Osteocyte (in vitro differentiated cells): Measurements from ENCODE around the gene ZBTB14. TPM values are rescaled to one million over a fixed set of nuclear protein-coding genes. Genes with fewer than 3 reads are reported as not detected.

Source experiments
- DNase-seq: peaks from one replicate; pipeline ENCODE4 v3.0.0; 2021; ENCODE audit warnings: mixed read lengths; ENCODE audit not compliant: unreplicated experiment; ENCODE audit errors: extremely low spot score
- H3K27ac Mint-ChIP-seq: one replicate; pipeline ENCODE4 v1.8.0; 2021; ENCODE audit warnings: mild to moderate bottlenecking, mixed read lengths; ENCODE audit not compliant: unreplicated experiment
- H3K27me3 Mint-ChIP-seq: one replicate; pipeline ENCODE4 v1.8.0; 2021; ENCODE audit warnings: mixed read lengths; ENCODE audit not compliant: unreplicated experiment
- H3K36me3 Mint-ChIP-seq: one replicate; pipeline ENCODE4 v1.8.0; 2021; ENCODE audit warnings: mixed read lengths; ENCODE audit not compliant: unreplicated experiment
- H3K4me1 Mint-ChIP-seq: one replicate; pipeline ENCODE4 v1.8.0; 2021; ENCODE audit warnings: mixed read lengths; ENCODE audit not compliant: unreplicated experiment
- H3K4me3 Mint-ChIP-seq: one replicate; pipeline ENCODE4 v1.8.0; 2021; ENCODE audit warnings: mild to moderate bottlenecking, moderate library complexity, mixed read lengths; ENCODE audit not compliant: unreplicated experiment
- H3K9me3 Mint-ChIP-seq: one replicate; pipeline ENCODE4 v1.8.0; 2021; ENCODE audit warnings: mixed read lengths; ENCODE audit not compliant: unreplicated experiment
- total RNA-seq: library from RNA; stranded (reverse); gene quantifications from 2 replicates; pipeline ENCODE4 v1.2.1, GENCODE V29; 2021
- TF ChIP-seq, protein P1 (sequence below): fragments of 200-600 bp; sonication (generic); IDR thresholded peaks from 2 replicates; pipeline ENCODE4 v1.5.0; 2021; ENCODE audit warnings: antibody characterized with exemption, mild to moderate bottlenecking, moderate library complexity

ZBTB14 gene
- total RNA-seq, 1 donor from 2014 or later, result 14.4 TPM

DNA sequence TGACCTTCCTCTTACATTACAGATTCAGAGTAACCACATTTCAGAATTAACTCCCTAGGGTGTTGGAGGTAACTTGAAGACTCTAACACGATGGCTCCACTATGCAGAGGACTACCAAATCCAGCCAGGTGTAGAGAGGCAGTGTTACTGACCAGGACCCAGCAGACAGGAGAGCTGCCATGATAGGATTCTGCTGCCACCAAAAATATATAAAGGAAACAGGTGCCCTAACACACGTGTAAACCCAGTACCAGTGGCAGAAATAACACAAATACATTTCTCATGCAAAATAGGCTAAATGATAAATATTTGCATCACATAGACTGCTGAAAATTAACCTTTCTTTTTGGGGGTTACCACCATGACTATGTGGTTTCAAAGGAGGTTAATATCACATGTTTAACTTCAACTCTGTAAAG is 7.0 kb downstream of the ZBTB14 start:
- Mint-ChIP-seq H3K27me3 (no peaks in the 10 kb centered on the region), H3K27ac (no peak overlapping the region), H3K36me3 (peaks cover 25% of the 10 kb centered on the region), H3K9me3 (no peaks in the 10 kb centered on the region), H3K4me1 (no peaks in the 10 kb centered on the region), H3K4me3 (no peak overlapping the region)
- TF ChIP-seq, protein P1, sequence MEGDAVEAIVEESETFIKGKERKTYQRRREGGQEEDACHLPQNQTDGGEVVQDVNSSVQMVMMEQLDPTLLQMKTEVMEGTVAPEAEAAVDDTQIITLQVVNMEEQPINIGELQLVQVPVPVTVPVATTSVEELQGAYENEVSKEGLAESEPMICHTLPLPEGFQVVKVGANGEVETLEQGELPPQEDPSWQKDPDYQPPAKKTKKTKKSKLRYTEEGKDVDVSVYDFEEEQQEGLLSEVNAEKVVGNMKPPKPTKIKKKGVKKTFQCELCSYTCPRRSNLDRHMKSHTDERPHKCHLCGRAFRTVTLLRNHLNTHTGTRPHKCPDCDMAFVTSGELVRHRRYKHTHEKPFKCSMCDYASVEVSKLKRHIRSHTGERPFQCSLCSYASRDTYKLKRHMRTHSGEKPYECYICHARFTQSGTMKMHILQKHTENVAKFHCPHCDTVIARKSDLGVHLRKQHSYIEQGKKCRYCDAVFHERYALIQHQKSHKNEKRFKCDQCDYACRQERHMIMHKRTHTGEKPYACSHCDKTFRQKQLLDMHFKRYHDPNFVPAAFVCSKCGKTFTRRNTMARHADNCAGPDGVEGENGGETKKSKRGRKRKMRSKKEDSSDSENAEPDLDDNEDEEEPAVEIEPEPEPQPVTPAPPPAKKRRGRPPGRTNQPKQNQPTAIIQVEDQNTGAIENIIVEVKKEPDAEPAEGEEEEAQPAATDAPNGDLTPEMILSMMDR, result no peak
- no peak for DNase-seq

DNA sequence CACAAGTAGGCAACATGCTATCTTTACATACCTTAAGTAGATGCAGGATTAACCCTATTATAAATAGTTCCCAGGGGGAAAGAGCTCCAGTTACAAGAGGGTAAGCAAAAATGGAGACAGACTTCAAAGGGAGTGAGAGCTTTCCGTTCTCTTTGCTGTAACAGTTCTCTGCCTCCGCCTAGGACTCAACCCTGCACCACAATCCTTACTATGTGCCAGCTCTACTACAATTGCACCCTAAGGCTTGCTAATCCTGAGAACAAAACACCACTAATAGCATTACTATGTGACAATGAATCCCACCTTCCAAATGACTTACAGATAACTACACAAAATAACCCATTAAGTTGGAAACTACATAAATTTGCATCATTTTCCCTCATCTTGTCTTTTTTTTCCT is 7.7 kb downstream of the ZBTB14 start:
- DNase-seq, result no peak
- H3K9me3 Mint-ChIP-seq, result no peaks in the 10 kb centered on the region
- no peak overlapping the region for H3K27ac Mint-ChIP-seq
- H3K4me3 Mint-ChIP-seq, result no peak overlapping the region
- peaks cover 25% of the 10 kb centered on the region for H3K36me3 Mint-ChIP-seq
- TF ChIP-seq, protein P1, result no peak
- no peaks in the 10 kb centered on the region for H3K27me3 Mint-ChIP-seq
- H3K4me1 Mint-ChIP-seq, result no peaks in the 10 kb centered on the region

GRCh38 chr18:5286525-5286924 is 9.0 kb downstream of the ZBTB14 start:
- no peaks in the 10 kb centered on the region for H3K27me3 Mint-ChIP-seq
- TF ChIP-seq, protein P1, result no peak
- DNase-seq, result no peak
- H3K4me1 Mint-ChIP-seq, result no peaks in the 10 kb centered on the region
- H3K9me3 Mint-ChIP-seq, result no peaks in the 10 kb centered on the region
- no peak overlapping the region for H3K27ac Mint-ChIP-seq
- H3K4me3 Mint-ChIP-seq, result no peak overlapping the region
- H3K36me3 Mint-ChIP-seq, result peaks cover 17% of the 10 kb centered on the region

DNA sequence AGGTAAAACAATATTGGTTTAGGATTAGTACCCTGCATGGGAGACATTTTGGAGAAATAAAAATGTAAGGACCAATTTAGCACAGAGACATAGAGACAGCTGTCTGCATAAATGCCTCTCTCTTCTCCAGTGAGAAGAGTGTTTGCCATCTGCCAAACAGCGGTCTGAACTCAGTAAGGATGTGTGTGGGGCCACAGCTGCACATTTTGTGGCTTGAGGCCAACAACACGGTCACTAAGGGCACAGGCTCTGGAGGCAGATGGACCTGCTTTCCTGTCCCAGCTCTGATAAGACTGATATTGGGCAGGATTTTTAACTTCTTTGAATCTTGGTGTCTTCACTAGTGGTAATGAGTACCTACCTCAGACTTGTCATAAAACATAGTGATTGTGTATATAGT is 10.2 kb downstream of the ZBTB14 start:
- Mint-ChIP-seq H3K36me3 (peaks cover 6% of the 10 kb centered on the region), H3K4me3 (no peak overlapping the region), H3K9me3 (peaks cover 5% of the 10 kb centered on the region), H3K27me3 (no peaks in the 10 kb centered on the region), H3K4me1 (no peaks in the 10 kb centered on the region), H3K27ac (no peak overlapping the region)
- no peak for DNase-seq
- TF ChIP-seq, protein P1, result no peak

- Mint-ChIP-seq H3K4me3 (no peak overlapping the region), H3K9me3 (peaks cover 8% of the 10 kb centered on the region), H3K27ac (no peak overlapping the region), H3K36me3 (peaks cover 5% of the 10 kb centered on the region), H3K4me1 (no peaks in the 10 kb centered on the region), H3K27me3 (no peaks in the 10 kb centered on the region)
- DNase-seq, result no peak
- TF ChIP-seq, protein P1, result no peak
Observed at GRCh38 chr18:5284808-5285207, 10.7 kb downstream of the ZBTB14 start.
